Activated CD8-positive, alpha-beta memory T cell treated with anti-CD3 and anti-CD28 coated beads for 36 hours (primary cell): Measurements from ENCODE around the gene KLK6. TPM values are rescaled to one million over a fixed set of nuclear protein-coding genes. Genes with fewer than 3 reads are reported as not detected.

Experiments
- CTCF ChIA-PET: fragments of 350-600 bp; sonication (Branson Sonifier 250); formaldehyde crosslinking; loops from one replicate; lab custom pipeline; 2021; ENCODE audit warnings: antibody characterized with exemption; lab: Charles Lee
- POLR2A ChIA-PET: fragments of 350-600 bp; sonication (Branson Sonifier 250); formaldehyde crosslinking; loops from one replicate; lab custom pipeline; 2021; ENCODE audit warnings: antibody characterized with exemption; lab: Charles Lee
- total RNA-seq, 2 experiments: library from RNA; stranded (reverse); gene quantifications; one replicate each; pipeline ENCODE4 v1.2.3, GENCODE V29; 2021

KLK6 gene
- total RNA-seq, 2 experiments from 2014 or later = not detected

- ChIA-PET CTCF (interaction anchor here (0.6 to 2.1 kb wide), 22 partner anchors 9 to 554 kb away, joined by 3 to 12 read pairs (median 3); partner anchors contain the start of gene POLD1), POLR2A (interaction anchor here (0.6 kb wide), 1 partner anchor 126 kb away, joined by 3 read pairs; no protein-coding TSS in a partner anchor)
These were observed 47.7 kb downstream of the KLK6 start for GRCh38 chr19:50921426-50922316.

GRCh38 chr19:50916069-50916468, 53.3 kb downstream of the KLK6 start:
- CTCF ChIA-PET = no interaction called here
- POLR2A ChIA-PET = no interaction called here

- POLR2A ChIA-PET = no interaction called here
- CTCF ChIA-PET = no interaction called here
These were observed 56.4 kb downstream of the KLK6 start for GRCh38 chr19:50912727-50913716.

GRCh38 chr19:50912102-50912599, 57.2 kb downstream of the KLK6 start:
- CTCF ChIA-PET = interaction anchor here (0.6 kb wide), 1 partner anchor 40 kb away, joined by 3 read pairs; no protein-coding TSS in a partner anchor

GRCh38 chr19:50911206-50912101, 57.9 kb downstream of the KLK6 start, which contains the start of gene KLK4:
Gene KLK4 (minus strand): TSS chr19:50911395. CDS start chr19:50910738, 657 bp downstream.
- ChIA-PET CTCF (interaction anchor here (0.6 kb wide), 1 partner anchor 40 kb away, joined by 3 read pairs; no protein-coding TSS in a partner anchor), POLR2A (no interaction called here)

More at GRCh38 chr19:50912102-50912599, 57.2 kb downstream of the KLK6 start:
- POLR2A ChIA-PET = no interaction called here

DNA sequence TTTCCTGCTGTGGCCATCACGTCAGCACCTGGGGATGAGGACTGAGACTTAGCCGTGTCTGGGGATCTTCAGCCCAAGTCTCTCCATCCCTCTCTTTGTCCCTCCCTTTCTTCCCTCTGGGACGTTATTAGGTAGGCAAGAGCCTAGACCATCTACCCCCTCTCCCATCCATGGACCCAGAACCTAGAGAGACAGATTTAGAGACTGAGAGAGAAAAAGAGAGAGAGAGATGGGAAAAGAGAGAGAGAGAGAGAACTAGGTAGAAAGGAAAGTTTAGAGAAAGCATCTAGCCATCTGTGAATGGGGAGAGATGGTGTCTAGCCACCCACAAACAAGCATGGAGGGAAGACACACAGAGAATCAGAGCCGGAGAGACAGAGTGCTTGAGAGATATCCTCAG, 58.7 kb downstream of the KLK6 start:
- POLR2A ChIA-PET = no interaction called here
- CTCF ChIA-PET = no interaction called here

- ChIA-PET POLR2A (no interaction called here), CTCF (interaction anchor here (1.4 kb wide), 1 partner anchor 13 kb away, joined by 5 read pairs; no protein-coding TSS in a partner anchor)
These were observed 59.9 kb downstream of the KLK6 start for GRCh38 chr19:50909240-50910070.

Other genes starting within 250 kb of the KLK6 start
- gene SHANK1, start 249.8 kb downstream of the KLK6 start, total RNA-seq = not detected
- gene CLEC11A, start 246.2 kb downstream of the KLK6 start, total RNA-seq = under 1 TPM; 0.63 to 0.70 TPM
- gene GPR32, start 199.1 kb downstream of the KLK6 start, total RNA-seq = not detected
- not detected for gene ACP4, start 179.2 kb downstream of the KLK6 start, total RNA-seq
- gene KLK1, start 145.8 kb downstream of the KLK6 start, total RNA-seq = under 1 TPM in 1 of 2 experiments, not detected in 1; 0.29 TPM
- not detected for gene KLK15, start 136.0 kb downstream of the KLK6 start, total RNA-seq
- not detected for gene KLK3, start 114.7 kb downstream of the KLK6 start, total RNA-seq
- gene KLK2, start 96.2 kb downstream of the KLK6 start, total RNA-seq = not detected
- gene KLK4, start 58.2 kb downstream of the KLK6 start, total RNA-seq = not detected
- gene KLK5, start 16.6 kb downstream of the KLK6 start, total RNA-seq = not detected
- gene KLK7, start 14.3 kb upstream of the KLK6 start, total RNA-seq = not detected
- not detected for gene KLK8, start 32.0 kb upstream of the KLK6 start, total RNA-seq
- not detected for gene KLK10, start 50.1 kb upstream of the KLK6 start, total RNA-seq
- gene KLK11, start 57.0 kb upstream of the KLK6 start, total RNA-seq = not detected
- gene KLK12, start 65.4 kb upstream of the KLK6 start, total RNA-seq = not detected
- gene KLK13, start 95.5 kb upstream of the KLK6 start, total RNA-seq = not detected
- gene KLK14, start 113.3 kb upstream of the KLK6 start, total RNA-seq = under 1 TPM; 0.21 to 0.57 TPM
- 10 to 100 TPM; 11.5 to 12.1 TPM for gene CTU1, start 138.8 kb upstream of the KLK6 start, total RNA-seq
- gene SIGLEC9, start 155.3 kb upstream of the KLK6 start, total RNA-seq = under 1 TPM; 0.29 to 0.48 TPM
- gene SIGLEC7, start 172.7 kb upstream of the KLK6 start, total RNA-seq = not detected